ENCODE data around the gene FASTKD3.

- TF ChIP-seq, protein P1, sequence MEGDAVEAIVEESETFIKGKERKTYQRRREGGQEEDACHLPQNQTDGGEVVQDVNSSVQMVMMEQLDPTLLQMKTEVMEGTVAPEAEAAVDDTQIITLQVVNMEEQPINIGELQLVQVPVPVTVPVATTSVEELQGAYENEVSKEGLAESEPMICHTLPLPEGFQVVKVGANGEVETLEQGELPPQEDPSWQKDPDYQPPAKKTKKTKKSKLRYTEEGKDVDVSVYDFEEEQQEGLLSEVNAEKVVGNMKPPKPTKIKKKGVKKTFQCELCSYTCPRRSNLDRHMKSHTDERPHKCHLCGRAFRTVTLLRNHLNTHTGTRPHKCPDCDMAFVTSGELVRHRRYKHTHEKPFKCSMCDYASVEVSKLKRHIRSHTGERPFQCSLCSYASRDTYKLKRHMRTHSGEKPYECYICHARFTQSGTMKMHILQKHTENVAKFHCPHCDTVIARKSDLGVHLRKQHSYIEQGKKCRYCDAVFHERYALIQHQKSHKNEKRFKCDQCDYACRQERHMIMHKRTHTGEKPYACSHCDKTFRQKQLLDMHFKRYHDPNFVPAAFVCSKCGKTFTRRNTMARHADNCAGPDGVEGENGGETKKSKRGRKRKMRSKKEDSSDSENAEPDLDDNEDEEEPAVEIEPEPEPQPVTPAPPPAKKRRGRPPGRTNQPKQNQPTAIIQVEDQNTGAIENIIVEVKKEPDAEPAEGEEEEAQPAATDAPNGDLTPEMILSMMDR (conservative IDR thresholded peaks at IDR 0.05; ENCODE audit: low read length): no peak
- no peak for TF ChIP-seq EZH2phosphoT487 (IDR thresholded peaks at IDR 0.05; ENCODE audit: borderline replicate concordance, low read depth, low read length)
Observed at GRCh38 chr5:7873216-7873615, 4.4 kb upstream of the FASTKD3 start.

Data from OCI-LY7 (cell line).